Ovary (tissue), 9 donors: ENCODE data around the gene FAM9B. TPM values are rescaled to one million over a fixed set of nuclear protein-coding genes. Genes with fewer than 3 reads are reported as not detected.

ENCODE experiments used
- DNase-seq, 5 donors: peaks; one replicate each; pipeline ENCODE4 v3.0.0-alpha.2; 2019 to 2020
- H3K27ac ChIP-seq, 2 donors: fragments of 200-600 bp; one replicate each; pipeline versions ENCODE4 v1.5.1 to v1.8.0; 2019 to 2022
- H3K27me3 ChIP-seq: fragments of 200-600 bp; one replicate; pipeline ENCODE4 v1.8.0; 2022
- H3K36me3 ChIP-seq: fragments of 200-600 bp; sonication (generic); one replicate; pipeline ENCODE4 v1.5.1; 2019
- H3K4me1 ChIP-seq: one replicate; pipeline ENCODE4 v1.8.1; 2013; ENCODE audit warnings: mild to moderate bottlenecking, moderate library complexity; ENCODE audit not compliant: insufficient read depth
- H3K4me3 ChIP-seq: fragments of 200-600 bp; sonication (generic); one replicate; pipeline ENCODE4 v1.5.1; 2017
- H3K9me3 ChIP-seq, 2 donors: fragments of 200-600 bp in 1 of 2; sonication (generic) in 1 of 2; one replicate each; pipeline versions ENCODE4 v1.5.1 to v1.8.1; 2013 to 2019; ENCODE audit warnings: mild to moderate bottlenecking in 1 of 2, moderate library complexity in 1 of 2
- EP300 ChIP-seq: sonication (generic); formaldehyde crosslinking; IDR thresholded peaks from one replicate; pipeline ENCODE4 v1.6.1; 2017; ENCODE audit warnings: antibody characterized with exemption
- POLR2A ChIP-seq: fragments of 450-650 bp; IDR thresholded peaks from one replicate; pipeline ENCODE4 v1.6.1; 2017; ENCODE audit warnings: antibody characterized with exemption, mild to moderate bottlenecking, moderate library complexity
- WGBS, 3 donors: extraction: QIAGEN DNeasy Blood & Tissue Kit in 1 of 3; methylation state at CpG; one replicate each; pipeline versions ENCODE4 v1.1.5 to v1.1.7; 2013 to 2017; 5-methylcytosine and 5-hydroxymethylcytosine counted together
- intact Hi-C, 4 donors: fragments of 100-400 bp; cut with DNase I; formaldehyde crosslinking; loops; one replicate each; pipeline versions ENCODE4 v1.11.0 to v1.15.1; 2022 to 2023
- polyA plus RNA-seq, 2 donors: library from polyadenylated mRNA; stranded (reverse); fragments of 200-250 nt in 1 of 2; fragments of 350-450 nt in 1 of 2; fragmentation: Illumina TruSeq in 1 of 2; extraction: RNeasy Lipid Tissue Mini Kit (QIAGEN cat#74804) in 1 of 2; gene quantifications; one replicate each; pipeline ENCODE4 v1.2.3, GENCODE V29; 2013 to 2014
- total RNA-seq, 7 donors: library from RNA; depleted of rRNA in 2 of 7; stranded (reverse); fragments of >200 nt in 2 of 7; fragmentation: NEBNext Ultra II Directional in 3 of 7; extraction: Animal tissue kit (Norgen Biotek cat#: 25700) in 3 of 7; gene quantifications; one replicate each; pipeline versions ENCODE4 v1.1.0 to v1.2.4, GENCODE V29; 2016 to 2023
- TF ChIP-seq, protein P1 (sequence below), 3 donors: fragments of 450-650 bp in 2 of 3; fragments of 200-600 bp in 1 of 3; IDR thresholded peaks; one replicate each; pipeline versions ENCODE4 v1.5.1 to v1.8.0; 2016 to 2022; ENCODE audit warnings: antibody characterized with exemption in 3 of 3, mild to moderate bottlenecking in 1 of 3
- donor health status: DM: no; HTN: no; CAD: no; lungs with moderate emphysema.
- donor health status: DM: no; HTN: no; CAD: no.
- donor health status: Bipolar disorder and iron deficiency.
- donor health status: DM: yes; HTN: yes; CAD: no.
- donor health status: DM: no; HTN: no; CAD: no.
- donor health status: DM: yes; HTN: yes; CAD: no.

Gene FAM9B
- total and polyA plus RNA-seq, 9 donors = 0.07 to 0.13 TPM; not detected in 7

DNA sequence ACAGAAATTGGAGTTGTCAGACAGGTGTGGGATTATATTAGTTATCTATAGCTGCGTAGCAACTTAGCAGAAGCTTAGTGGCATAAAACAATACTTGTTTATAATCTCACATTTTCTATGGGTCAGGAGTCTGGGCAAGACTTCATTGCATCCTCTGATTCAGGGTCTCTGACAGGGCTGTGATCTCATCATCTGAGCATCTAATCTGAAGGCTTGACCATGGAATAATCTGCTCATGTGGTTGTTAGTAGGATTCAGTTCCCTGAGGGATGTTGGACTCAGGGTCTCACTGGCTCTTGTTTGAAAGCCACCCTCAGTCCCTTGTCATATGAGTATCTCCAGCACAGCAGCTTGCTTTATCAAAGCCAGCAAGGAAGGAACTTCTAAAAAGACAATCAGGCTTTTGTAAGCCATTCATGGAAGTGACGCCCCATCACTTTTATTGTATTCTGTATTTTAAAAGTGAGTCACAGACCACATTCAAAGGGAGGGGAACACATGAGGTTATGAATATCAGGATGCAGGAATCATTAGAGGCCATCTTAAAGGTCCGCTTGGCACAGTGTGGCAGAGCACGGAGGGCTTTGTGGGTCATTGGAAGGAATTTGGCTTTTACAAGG, 37.2 kb upstream of the FAM9B start:
- intact Hi-C loops = no loop called here
- no peaks in the 10 kb centered on the region for H3K27me3 ChIP-seq
- no peak for DNase-seq
- H3K4me3 ChIP-seq = no peak overlapping the region
- TF ChIP-seq EP300 (no peak), POLR2A (no peak)
- TF ChIP-seq, protein P1, sequence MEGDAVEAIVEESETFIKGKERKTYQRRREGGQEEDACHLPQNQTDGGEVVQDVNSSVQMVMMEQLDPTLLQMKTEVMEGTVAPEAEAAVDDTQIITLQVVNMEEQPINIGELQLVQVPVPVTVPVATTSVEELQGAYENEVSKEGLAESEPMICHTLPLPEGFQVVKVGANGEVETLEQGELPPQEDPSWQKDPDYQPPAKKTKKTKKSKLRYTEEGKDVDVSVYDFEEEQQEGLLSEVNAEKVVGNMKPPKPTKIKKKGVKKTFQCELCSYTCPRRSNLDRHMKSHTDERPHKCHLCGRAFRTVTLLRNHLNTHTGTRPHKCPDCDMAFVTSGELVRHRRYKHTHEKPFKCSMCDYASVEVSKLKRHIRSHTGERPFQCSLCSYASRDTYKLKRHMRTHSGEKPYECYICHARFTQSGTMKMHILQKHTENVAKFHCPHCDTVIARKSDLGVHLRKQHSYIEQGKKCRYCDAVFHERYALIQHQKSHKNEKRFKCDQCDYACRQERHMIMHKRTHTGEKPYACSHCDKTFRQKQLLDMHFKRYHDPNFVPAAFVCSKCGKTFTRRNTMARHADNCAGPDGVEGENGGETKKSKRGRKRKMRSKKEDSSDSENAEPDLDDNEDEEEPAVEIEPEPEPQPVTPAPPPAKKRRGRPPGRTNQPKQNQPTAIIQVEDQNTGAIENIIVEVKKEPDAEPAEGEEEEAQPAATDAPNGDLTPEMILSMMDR (IDR thresholded peaks at IDR 0.05) = no peak
- WGBS, 3 donors = 88 to 90% (median 90%) methylated on average over 4 of the region's 4 CpGs
- H3K4me1 ChIP-seq = no peaks in the 10 kb centered on the region
- H3K36me3 ChIP-seq = no peaks in the 10 kb centered on the region
- no peak overlapping the region for H3K27ac ChIP-seq
- no peaks in the 10 kb centered on the region for H3K9me3 ChIP-seq

DNA sequence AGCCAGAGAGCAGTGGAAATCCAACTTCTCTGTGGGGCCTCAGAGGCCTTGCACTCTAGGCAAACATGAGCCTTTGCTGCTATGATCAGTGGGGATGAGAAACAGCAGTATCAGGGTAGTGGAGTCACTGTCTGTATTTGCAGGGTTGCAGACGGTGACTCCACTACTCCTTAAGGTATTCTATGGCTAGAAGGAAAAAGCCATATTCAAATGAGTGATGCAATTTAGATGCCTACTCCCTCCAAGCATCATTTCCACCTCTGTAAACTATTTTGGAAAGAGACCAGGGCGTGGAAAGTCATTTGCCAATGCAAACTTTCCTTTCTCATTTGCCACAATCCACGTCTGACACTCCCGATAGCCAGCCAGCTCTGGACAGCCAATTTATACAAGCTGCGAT, 35.6 kb upstream of the FAM9B start:
- intact Hi-C loops = no loop called here

GRCh38 chrX:9064694-9065093, 30.8 kb upstream of the FAM9B start:
- Histone ChIP-seq H3K27me3 (no peaks in the 10 kb centered on the region), H3K4me3 (no peak overlapping the region), H3K9me3 (no peaks in the 10 kb centered on the region), H3K27ac (no peak overlapping the region), H3K4me1 (no peaks in the 10 kb centered on the region), H3K36me3 (no peaks in the 10 kb centered on the region)
- intact Hi-C loops = no loop called here
- DNase-seq = no peak
- TF ChIP-seq POLR2A (no peak), EP300 (no peak)
- TF ChIP-seq, protein P1 (IDR thresholded peaks at IDR 0.05) = no peak

More for the DNA sequence above, 35.6 kb upstream of the FAM9B start:
- Histone ChIP-seq H3K4me3 (no peak overlapping the region), H3K9me3 (no peaks in the 10 kb centered on the region), H3K27ac (no peak overlapping the region), H3K27me3 (no peaks in the 10 kb centered on the region), H3K4me1 (no peaks in the 10 kb centered on the region), H3K36me3 (no peaks in the 10 kb centered on the region)
- TF ChIP-seq, protein P1 (IDR thresholded peaks at IDR 0.05) = no peak
- TF ChIP-seq POLR2A = no peak
- DNase-seq = no peak
- 82 to 87% (median 82%) methylated on average over 5 of the region's 5 CpGs for WGBS, 3 donors

DNA sequence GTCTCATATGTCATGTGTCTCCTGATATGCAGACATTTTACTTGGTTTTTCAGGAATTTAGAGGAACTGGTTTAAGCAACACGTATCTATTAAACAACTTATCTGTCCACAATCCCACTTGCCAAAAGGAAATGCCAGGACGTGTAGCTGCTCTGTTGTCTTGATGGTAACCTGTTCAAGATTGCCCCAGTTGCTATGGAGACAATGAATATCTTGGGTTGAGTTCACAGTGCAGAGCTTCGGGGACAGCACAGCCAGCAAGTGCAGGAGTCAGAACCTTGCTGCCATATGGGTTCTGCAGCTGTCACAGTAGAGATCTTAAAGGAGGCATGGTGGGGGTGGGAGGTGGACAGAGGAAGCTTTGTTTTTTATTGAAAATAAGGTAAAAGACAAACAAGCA, 28.7 kb upstream of the FAM9B start:
- TF ChIP-seq POLR2A = no peak
- TF ChIP-seq, protein P1 (IDR thresholded peaks at IDR 0.05) = no peak
- TF ChIP-seq EP300 = no peak
- intact Hi-C loops = no loop called here
- Histone ChIP-seq H3K27me3 (no peaks in the 10 kb centered on the region), H3K4me3 (no peak overlapping the region), H3K27ac (no peak overlapping the region), H3K4me1 (no peaks in the 10 kb centered on the region), H3K9me3 (no peaks in the 10 kb centered on the region), H3K36me3 (no peaks in the 10 kb centered on the region)
- no peak for DNase-seq
- 30 to 41% (median 38%) methylated on average over 3 of the region's 3 CpGs for WGBS, 3 donors
